Measurements from ENCODE around the gene BABAM2.
A peak's percentile ranks its signal among the peaks of the same experiment; 100 is the strongest.
"Not testable (repeated sequence)": the region's sequence is repeated elsewhere in the genome, so short reads cannot be mapped to it uniquely, and the experiment has no call there.

Gene BABAM2

GRCh38 chr2:28365158-28365557 lies 474.6 kb downstream of the BABAM2 start:
- Histone ChIP-seq H3K4me3 (ENCODE audit: extremely low read depth, insufficient read depth, low read length, poor library complexity, severe bottlenecking) (no peak overlapping the region), H3K4me1 (ENCODE audit: control insufficient read depth, insufficient read depth, low read length, poor library complexity, severe bottlenecking) (peaks cover 69% of the 10 kb centered on the region), H3K36me3 (ENCODE audit: control insufficient read depth, insufficient read depth, low read length) (no peaks in the 10 kb centered on the region), H3K9me3 (ENCODE audit: control insufficient read depth, low read length) (no peaks in the 10 kb centered on the region), H3K27ac (ENCODE audit: low read depth, low read length, severe bottlenecking) (no peak overlapping the region)
- WGBS, 2 experiments (ENCODE audit: insufficient coverage in 2 of 2): 90 to 97% methylated on average over 5 to 6 of the region's 8 CpGs

- Histone ChIP-seq H3K4me3 (ENCODE audit: extremely low read depth, insufficient read depth, low read length, poor library complexity, severe bottlenecking) (no peak overlapping the region), H3K27ac (ENCODE audit: low read depth, low read length, severe bottlenecking) (peak overlapping the region; percentile 69)
Observed at GRCh38 chr2:28366149-28366495, 475.6 kb downstream of the BABAM2 start.

DNA sequence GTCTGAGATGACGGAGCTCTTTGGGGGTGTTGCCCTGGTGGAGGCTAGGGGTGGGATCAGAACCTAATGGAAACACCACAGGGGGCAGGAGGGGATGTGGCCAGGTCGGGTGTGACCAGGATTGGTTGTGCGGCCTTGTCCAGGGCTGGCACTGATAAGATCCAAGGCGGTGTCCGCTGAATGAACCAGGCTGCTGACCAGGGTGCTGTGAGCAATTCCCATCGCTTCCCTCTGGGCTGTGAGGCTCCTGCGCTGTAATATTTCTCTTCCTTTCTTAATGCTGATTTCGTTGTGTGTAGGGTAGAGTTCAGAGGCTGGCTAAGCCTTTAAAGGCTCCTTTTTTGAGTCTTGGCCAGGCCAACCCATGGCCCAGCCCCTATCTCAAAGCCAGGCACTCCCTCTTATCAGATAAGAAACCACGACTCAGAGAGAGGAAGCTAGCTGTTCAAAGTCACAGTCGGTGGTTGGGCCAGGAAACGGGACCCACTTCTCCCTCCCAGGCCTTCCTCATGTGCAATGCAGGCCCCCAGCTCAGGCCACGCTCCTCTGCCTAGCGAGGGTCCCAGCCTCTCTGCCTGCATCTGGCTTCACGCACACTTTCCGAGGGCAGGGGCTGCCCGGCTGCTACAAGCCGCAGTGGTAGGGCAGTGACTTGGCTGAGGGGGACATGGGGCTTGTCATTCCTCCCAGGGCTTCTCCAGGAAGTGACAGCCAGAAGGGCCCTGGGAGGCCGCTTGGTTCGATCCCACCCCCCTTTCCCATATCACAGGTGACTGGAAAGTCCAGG lies 476.2 kb downstream of the BABAM2 start:
- Histone ChIP-seq H3K4me1 (ENCODE audit: control insufficient read depth, insufficient read depth, low read length, poor library complexity, severe bottlenecking) (peaks cover 61% of the 10 kb centered on the region), H3K36me3 (ENCODE audit: control insufficient read depth, insufficient read depth, low read length) (no peaks in the 10 kb centered on the region), H3K27ac (ENCODE audit: low read depth, low read length, severe bottlenecking) (peak overlapping the region; percentile 69), H3K4me3 (ENCODE audit: extremely low read depth, insufficient read depth, low read length, poor library complexity, severe bottlenecking) (no peak overlapping the region), H3K9me3 (ENCODE audit: control insufficient read depth, low read length) (no peaks in the 10 kb centered on the region)
- 67% methylated on average over 11 to 16 of the region's 19 CpGs for WGBS, 2 experiments (ENCODE audit: insufficient coverage in 2 of 2)

More at GRCh38 chr2:28366149-28366495, 475.6 kb downstream of the BABAM2 start:
- Histone ChIP-seq H3K36me3 (ENCODE audit: control insufficient read depth, insufficient read depth, low read length) (no peaks in the 10 kb centered on the region), H3K4me1 (ENCODE audit: control insufficient read depth, insufficient read depth, low read length, poor library complexity, severe bottlenecking) (peaks cover 67% of the 10 kb centered on the region), H3K9me3 (ENCODE audit: control insufficient read depth, low read length) (no peaks in the 10 kb centered on the region)
- WGBS, 2 experiments (ENCODE audit: insufficient coverage in 2 of 2): 93 to 97% methylated on average over 6 to 9 of the region's 10 CpGs

DNA sequence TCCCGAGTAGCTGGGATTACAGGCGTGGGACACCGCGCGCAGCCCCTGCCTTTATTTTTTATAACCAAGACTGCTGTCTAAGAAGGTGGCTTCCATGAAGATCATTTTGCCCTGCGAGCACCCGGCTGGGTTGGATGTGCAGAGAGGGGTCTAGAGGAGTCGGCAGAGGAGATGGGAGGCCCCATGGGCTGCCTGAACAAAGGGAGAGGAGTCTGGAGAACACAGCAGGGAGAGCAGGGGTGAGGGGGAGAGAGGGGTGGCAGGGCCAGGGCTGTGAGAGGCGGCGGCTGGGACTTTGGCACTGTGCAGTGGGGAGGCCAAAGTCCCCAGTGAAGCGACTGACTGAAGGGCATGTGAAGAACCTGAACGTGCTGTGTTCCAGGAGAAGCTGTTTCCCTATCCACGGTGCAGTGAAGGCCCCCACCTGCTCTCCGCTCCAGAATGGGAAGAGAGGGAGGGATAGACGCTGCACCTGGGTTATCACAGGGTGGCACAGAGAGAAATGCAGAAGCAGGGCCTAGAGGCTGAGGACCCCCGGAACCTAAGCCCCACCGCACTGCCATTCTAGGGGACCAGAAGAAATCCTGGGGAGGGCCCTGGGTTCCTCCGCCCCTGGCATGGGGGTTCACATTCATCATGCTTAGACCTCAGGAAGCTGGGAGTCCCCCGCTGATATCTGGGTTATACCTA lies 477.3 kb downstream of the BABAM2 start:
- no peak overlapping the region for H3K4me3 ChIP-seq (ENCODE audit: extremely low read depth, insufficient read depth, low read length, poor library complexity, severe bottlenecking)
- H3K9me3 ChIP-seq (ENCODE audit: control insufficient read depth, low read length): no peaks in the 10 kb centered on the region
- no peaks in the 10 kb centered on the region for H3K36me3 ChIP-seq (ENCODE audit: control insufficient read depth, insufficient read depth, low read length)
- peak overlapping the region; percentile 69 for H3K27ac ChIP-seq (ENCODE audit: low read depth, low read length, severe bottlenecking)
- 87 to 94% methylated on average over 10 to 18 of the region's 19 CpGs for WGBS, 2 experiments (ENCODE audit: insufficient coverage in 2 of 2)
- H3K4me1 ChIP-seq (ENCODE audit: control insufficient read depth, insufficient read depth, low read length, poor library complexity, severe bottlenecking): peaks cover 56% of the 10 kb centered on the region

- no peak overlapping the region for H3K4me3 ChIP-seq (ENCODE audit: extremely low read depth, insufficient read depth, low read length, poor library complexity, severe bottlenecking)
- no peaks in the 10 kb centered on the region for H3K36me3 ChIP-seq (ENCODE audit: control insufficient read depth, insufficient read depth, low read length)
- peaks cover 51% of the 10 kb centered on the region for H3K4me1 ChIP-seq (ENCODE audit: control insufficient read depth, insufficient read depth, low read length, poor library complexity, severe bottlenecking)
- H3K9me3 ChIP-seq (ENCODE audit: control insufficient read depth, low read length): no peaks in the 10 kb centered on the region
- WGBS, 2 experiments (ENCODE audit: insufficient coverage in 2 of 2): 90 to 98% methylated on average over 7 to 9 of the region's 9 CpGs
- no peak overlapping the region for H3K27ac ChIP-seq (ENCODE audit: low read depth, low read length, severe bottlenecking)
Observed at GRCh38 chr2:28368357-28368798, 477.8 kb downstream of the BABAM2 start.

DNA sequence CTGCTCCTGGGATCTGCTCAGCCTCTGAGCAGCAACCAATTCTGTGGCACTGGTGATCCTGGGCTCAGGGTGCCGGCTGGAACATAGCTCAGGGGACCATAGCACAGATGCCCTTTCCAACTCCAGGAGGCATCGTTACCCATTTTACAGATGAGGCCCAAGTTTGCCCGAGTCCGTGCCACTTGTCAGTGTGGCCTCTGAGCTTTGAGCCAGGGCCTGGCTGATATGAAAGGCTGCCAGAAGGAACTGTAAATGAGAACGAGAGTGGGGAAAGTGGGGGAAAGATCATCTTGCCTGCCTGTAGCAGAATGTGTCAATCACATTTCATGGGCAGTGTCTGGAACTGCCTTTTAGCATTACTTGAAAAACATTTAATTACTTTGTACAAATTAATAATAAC lies 478.8 kb downstream of the BABAM2 start:
- H3K9me3 ChIP-seq (ENCODE audit: control insufficient read depth, low read length): no peaks in the 10 kb centered on the region
- 68 to 69% methylated on average over 4 to 5 of the region's 5 CpGs for WGBS, 2 experiments (ENCODE audit: insufficient coverage in 2 of 2)
- no peak overlapping the region for H3K4me3 ChIP-seq (ENCODE audit: extremely low read depth, insufficient read depth, low read length, poor library complexity, severe bottlenecking)
- peak overlapping the region; percentile 45 for H3K27ac ChIP-seq (ENCODE audit: low read depth, low read length, severe bottlenecking)
- peaks cover 44% of the 10 kb centered on the region for H3K4me1 ChIP-seq (ENCODE audit: control insufficient read depth, insufficient read depth, low read length, poor library complexity, severe bottlenecking)
- no peaks in the 10 kb centered on the region for H3K36me3 ChIP-seq (ENCODE audit: control insufficient read depth, insufficient read depth, low read length)

DNA sequence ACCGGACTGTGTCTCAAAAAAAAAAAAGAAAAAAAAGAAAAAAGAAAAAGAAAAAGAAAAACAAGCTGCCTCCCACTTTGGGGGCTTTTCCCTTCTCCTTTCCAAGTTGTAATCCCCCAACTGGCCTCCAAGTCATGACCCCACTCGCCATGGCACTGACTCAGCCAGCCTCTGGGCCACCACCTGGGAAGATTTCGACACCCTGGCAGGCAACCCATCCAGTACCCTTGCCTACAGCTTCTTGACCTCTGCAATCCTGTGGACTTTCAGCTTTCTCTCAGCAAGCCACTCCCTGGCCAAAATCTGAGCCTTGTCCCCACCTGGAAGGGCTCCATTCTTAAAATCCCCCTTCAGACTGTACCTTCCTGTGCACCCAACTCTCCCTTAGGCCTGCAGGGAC lies 479.8 kb downstream of the BABAM2 start:
- no peak overlapping the region for H3K27ac ChIP-seq (ENCODE audit: low read depth, low read length, severe bottlenecking)
- no peaks in the 10 kb centered on the region for H3K9me3 ChIP-seq (ENCODE audit: control insufficient read depth, low read length)
- WGBS, 2 experiments (ENCODE audit: insufficient coverage in 2 of 2): 100% methylated on average over 1 to 2 of the region's 3 CpGs

DNA sequence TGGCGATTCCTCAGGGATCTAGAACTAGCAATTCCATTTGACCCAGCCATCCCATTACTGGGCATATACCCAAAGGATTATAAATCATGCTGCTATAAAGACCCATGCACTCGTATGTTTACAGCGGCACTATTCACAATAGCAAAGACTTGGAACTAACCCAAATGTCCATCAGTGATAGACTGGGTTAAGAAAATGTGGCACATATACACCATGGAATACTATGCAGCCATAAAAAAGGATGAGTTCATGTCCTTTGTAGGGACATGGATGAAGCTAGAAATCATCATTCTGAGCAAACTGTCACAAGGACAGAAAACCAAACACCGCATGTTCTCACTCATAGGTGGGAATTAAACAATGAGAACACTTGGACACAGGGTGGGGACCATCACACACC lies 481.2 kb downstream of the BABAM2 start:
- H3K9me3 ChIP-seq (ENCODE audit: control insufficient read depth, low read length); H3K27ac ChIP-seq (ENCODE audit: low read depth, low read length, severe bottlenecking); H3K4me3 ChIP-seq (ENCODE audit: extremely low read depth, insufficient read depth, low read length, poor library complexity, severe bottlenecking); H3K36me3 ChIP-seq (ENCODE audit: control insufficient read depth, insufficient read depth, low read length): not testable (repeated sequence)
- WGBS, 2 experiments (ENCODE audit: insufficient coverage in 2 of 2): 100% methylated on average over 2 of the region's 4 CpGs; no CpG with 5 or more reads in 1 of the 2 experiments
- H3K4me1 ChIP-seq (ENCODE audit: control insufficient read depth, insufficient read depth, low read length, poor library complexity, severe bottlenecking): peaks cover 28% of the 10 kb centered on the region

More for the DNA sequence above, 479.8 kb downstream of the BABAM2 start:
- Histone ChIP-seq H3K4me1 (ENCODE audit: control insufficient read depth, insufficient read depth, low read length, poor library complexity, severe bottlenecking) (peaks cover 41% of the 10 kb centered on the region), H3K36me3 (ENCODE audit: control insufficient read depth, insufficient read depth, low read length) (no peaks in the 10 kb centered on the region), H3K4me3 (ENCODE audit: extremely low read depth, insufficient read depth, low read length, poor library complexity, severe bottlenecking) (no peak overlapping the region)

GRCh38 chr2:28373854-28374253 lies 483.3 kb downstream of the BABAM2 start:
- no peak overlapping the region for H3K4me3 ChIP-seq (ENCODE audit: extremely low read depth, insufficient read depth, low read length, poor library complexity, severe bottlenecking)
- H3K9me3 ChIP-seq (ENCODE audit: control insufficient read depth, low read length): no peaks in the 10 kb centered on the region
- H3K27ac ChIP-seq (ENCODE audit: low read depth, low read length, severe bottlenecking): no peak overlapping the region
- 90% methylated on average over 3 of the region's 4 CpGs; no CpG with 5 or more reads in 1 of the 2 experiments for WGBS, 2 experiments (ENCODE audit: insufficient coverage in 2 of 2)
- H3K36me3 ChIP-seq (ENCODE audit: control insufficient read depth, insufficient read depth, low read length): no peaks in the 10 kb centered on the region
- H3K4me1 ChIP-seq (ENCODE audit: control insufficient read depth, insufficient read depth, low read length, poor library complexity, severe bottlenecking): peaks cover 10% of the 10 kb centered on the region

GRCh38 chr2:28374331-28374730 lies 483.8 kb downstream of the BABAM2 start:
- WGBS, 2 experiments (ENCODE audit: insufficient coverage in 2 of 2): 78 to 88% methylated on average over 4 of the region's 5 CpGs
- Histone ChIP-seq H3K36me3 (ENCODE audit: control insufficient read depth, insufficient read depth, low read length) (no peaks in the 10 kb centered on the region), H3K4me3 (ENCODE audit: extremely low read depth, insufficient read depth, low read length, poor library complexity, severe bottlenecking) (no peak overlapping the region)

GRCh38 chr2:28375236-28375635 lies 484.7 kb downstream of the BABAM2 start:
- Histone ChIP-seq H3K4me3 (ENCODE audit: extremely low read depth, insufficient read depth, low read length, poor library complexity, severe bottlenecking) (no peak overlapping the region), H3K9me3 (ENCODE audit: control insufficient read depth, low read length) (no peaks in the 10 kb centered on the region), H3K36me3 (ENCODE audit: control insufficient read depth, insufficient read depth, low read length) (no peaks in the 10 kb centered on the region), H3K4me1 (ENCODE audit: control insufficient read depth, insufficient read depth, low read length, poor library complexity, severe bottlenecking) (peaks cover 7% of the 10 kb centered on the region), H3K27ac (ENCODE audit: low read depth, low read length, severe bottlenecking) (no peak overlapping the region)
- 63 to 91% methylated on average over 1 to 3 of the region's 3 CpGs for WGBS, 2 experiments (ENCODE audit: insufficient coverage in 2 of 2)

More at GRCh38 chr2:28374331-28374730, 483.8 kb downstream of the BABAM2 start:
- H3K9me3 ChIP-seq (ENCODE audit: control insufficient read depth, low read length): no peaks in the 10 kb centered on the region
- peaks cover 10% of the 10 kb centered on the region for H3K4me1 ChIP-seq (ENCODE audit: control insufficient read depth, insufficient read depth, low read length, poor library complexity, severe bottlenecking)
- H3K27ac ChIP-seq (ENCODE audit: low read depth, low read length, severe bottlenecking): no peak overlapping the region

All from mesodermal cell (in vitro differentiated cells).